Activated CD4-positive, alpha-beta T cell treated with anti-CD3 and anti-CD28 coated beads for 1 hour (primary cell): Measurements from ENCODE around the gene SHISA6.

Experiments
- DNase-seq: peaks from one replicate; pipeline ENCODE4 v3.0.0-alpha.2; 2020

SHISA6 gene

DNA sequence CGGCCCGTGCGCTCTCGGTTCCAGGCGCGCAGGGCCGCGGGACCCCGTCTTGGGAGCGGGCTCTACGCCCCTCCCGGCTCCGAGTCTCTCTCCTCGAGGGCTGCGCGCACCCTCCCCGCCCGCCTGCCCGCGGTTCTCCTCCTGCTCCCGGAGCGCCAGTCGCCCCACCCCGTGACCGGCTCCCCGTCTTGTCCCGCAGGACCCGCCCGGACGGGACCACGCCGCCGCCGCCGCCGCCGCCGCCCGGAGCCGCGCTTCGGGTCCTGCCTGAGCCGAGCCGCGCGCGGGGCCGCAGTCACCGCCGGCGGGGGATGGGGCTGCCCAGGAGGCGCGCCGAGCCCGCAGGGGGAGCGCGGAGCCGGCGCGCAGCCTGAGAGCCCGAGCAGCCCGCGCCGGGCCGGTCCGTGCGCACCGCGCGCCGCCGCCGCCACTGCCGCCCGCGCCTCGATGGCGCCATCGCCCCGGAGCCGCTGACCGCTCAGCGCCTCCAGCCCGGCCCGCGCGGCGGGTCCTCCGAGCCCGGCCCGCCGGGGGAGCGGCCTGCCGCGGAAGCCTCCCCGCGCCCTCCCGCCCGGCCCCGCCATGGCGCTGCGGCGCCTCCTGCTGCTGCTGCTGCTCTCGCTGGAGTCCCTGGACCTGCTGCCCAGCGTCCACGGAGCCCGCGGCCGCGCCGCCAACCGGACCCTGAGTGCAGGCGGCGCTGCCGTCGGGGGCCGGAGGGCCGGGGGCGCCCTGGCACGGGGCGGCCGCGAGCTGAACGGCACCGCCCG lies at the start of gene SHISA6:
SHISA6 (plus strand) TSS at position 373 of the 770 bp plus-strand sequence.
- DNase-seq: no peak

DNA sequence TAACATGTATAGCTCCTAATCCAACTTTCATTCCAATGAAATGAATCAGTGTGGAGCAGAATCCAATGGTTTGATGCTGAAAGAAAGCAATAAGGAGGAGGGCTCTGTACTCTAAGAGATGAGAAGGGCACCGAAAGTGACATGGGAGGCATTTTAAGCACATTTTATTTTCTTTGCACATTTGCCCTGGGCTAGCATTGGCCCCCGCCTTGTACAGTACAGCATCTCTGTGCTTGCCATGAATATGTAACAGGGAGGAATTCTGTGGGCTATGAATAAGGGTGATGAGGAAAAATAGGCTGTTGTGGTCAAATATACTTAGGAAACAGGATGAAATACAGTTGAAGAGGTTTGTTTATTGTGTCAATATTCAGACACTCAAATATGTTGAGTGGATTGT lies 45.2 kb upstream of the SHISA6 start:
- DNase-seq: no peak

- no peak for DNase-seq
Measured at GRCh38 chr17:11204991-11205390, 36.0 kb upstream of the SHISA6 start.

- no peak for DNase-seq
Measured at GRCh38 chr17:11205659-11206058, 35.4 kb upstream of the SHISA6 start.

DNA sequence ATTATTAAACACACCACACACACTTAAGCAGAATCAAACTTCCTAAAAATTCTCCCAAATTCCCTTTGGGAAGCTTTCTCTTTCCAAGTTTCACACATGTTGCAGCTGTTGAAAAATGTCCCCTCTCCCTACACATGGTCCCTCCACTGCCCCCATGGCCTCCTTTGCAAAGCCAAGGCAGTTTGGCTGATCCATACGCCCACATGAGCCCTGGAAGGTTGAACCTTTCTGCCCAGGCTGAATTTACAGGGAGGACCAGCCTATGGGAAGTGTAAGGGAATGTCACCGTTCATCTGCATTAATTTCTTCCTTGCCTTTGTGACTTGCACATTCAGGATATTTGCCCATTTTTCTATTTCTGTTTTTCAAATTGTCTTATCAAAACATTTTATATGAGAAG lies 31.1 kb upstream of the SHISA6 start:
- DNase-seq: no peak

GRCh38 chr17:11212792-11213191 lies 28.2 kb upstream of the SHISA6 start:
- no peak for DNase-seq

DNA sequence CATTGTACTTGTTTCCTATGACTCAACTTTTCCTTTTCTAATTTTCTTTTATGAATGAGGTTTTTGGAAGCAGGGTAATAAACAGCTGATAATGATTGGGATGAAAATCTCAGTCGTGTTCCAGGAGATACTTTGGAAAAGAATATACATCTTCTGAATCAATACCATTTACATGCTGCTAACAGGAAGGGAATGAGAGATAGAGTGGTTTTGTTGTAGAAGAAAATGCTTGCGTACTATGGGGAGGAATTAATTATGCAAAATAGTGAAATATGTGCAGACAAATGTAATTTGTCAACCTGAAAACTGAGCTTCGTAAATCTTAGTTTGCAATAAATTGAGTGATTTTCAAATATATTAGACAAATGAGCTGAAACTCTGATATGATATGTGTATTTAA lies 24.0 kb upstream of the SHISA6 start:
- DNase-seq: no peak

- DNase-seq: no peak
Measured at GRCh38 chr17:11221196-11221595, 19.8 kb upstream of the SHISA6 start.

GRCh38 chr17:11221721-11222120 lies 19.3 kb upstream of the SHISA6 start:
- DNase-seq: no peak

DNA sequence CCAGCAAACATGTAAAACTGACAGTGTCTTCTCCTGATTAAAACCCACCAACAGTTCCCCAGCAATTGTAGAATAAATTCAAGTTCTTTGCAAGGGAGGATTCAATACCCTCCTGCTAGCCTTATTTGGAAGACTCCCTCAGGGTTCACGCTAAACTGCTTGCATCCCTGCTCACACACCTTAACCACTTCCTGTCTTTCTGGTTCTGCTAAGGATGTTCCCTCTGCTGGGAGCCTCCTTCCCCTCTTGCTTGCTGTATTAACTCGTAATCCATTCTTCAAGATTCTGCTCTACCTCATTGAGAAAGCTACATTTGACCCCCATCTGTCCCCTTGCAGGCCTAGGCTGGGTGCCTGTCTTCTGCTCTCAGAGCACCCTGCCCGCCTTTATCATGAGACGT lies 2.3 kb upstream of the SHISA6 start:
- no peak for DNase-seq

GRCh38 chr17:11239379-11239970 lies 1.5 kb upstream of the SHISA6 start:
- no peak for DNase-seq

GRCh38 chr17:11240041-11240840 lies 772 bp upstream of the SHISA6 start:
- no peak for DNase-seq

GRCh38 chr17:11241611-11242226 lies 706 bp downstream of the SHISA6 start:
- DNase-seq: no peak

DNA sequence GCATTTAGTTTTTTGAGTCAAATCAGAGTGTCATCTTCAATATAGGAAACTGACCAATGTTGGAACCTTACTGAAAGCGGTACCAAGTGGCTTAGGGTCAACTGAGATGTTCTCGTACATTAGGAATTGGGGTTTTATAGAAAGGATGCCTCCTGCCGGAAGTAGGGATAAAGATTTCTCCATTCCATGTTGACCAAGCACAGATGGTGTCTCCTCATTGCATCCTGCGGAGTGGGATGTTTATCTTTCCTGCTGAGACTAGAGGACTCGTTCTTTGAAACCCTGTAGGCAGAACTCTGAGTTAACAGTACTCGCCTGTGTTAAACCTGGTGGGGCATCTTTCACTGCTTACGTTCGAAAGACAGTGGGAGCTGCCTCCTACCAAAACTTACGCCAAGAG lies 1.4 kb downstream of the SHISA6 start:
- no peak for DNase-seq

GRCh38 chr17:11244776-11245175 lies 3.8 kb downstream of the SHISA6 start:
- no peak for DNase-seq

- DNase-seq: no peak
Measured at GRCh38 chr17:11245187-11245586, 4.2 kb downstream of the SHISA6 start.

DNA sequence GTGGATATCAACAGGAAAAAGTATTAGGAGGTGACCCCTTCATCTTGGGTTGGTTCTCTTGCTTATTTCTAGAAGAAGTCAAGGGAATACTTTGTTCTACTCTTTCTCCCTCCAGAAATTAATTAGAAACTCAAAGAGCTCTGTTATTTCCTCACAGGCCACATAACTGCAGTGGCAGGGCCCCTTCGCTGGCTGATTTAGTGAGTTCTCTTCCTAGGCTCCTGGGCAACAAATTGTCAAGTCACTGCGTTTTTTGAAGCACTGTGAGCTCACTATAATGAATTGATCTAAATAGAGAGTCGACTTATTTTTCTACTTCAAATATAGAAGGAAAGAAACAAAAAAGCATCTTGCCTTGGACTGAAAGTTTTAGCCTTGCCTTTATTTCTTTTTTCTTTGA lies 4.8 kb downstream of the SHISA6 start:
- DNase-seq: no peak

GRCh38 chr17:11250161-11250560 lies 9.1 kb downstream of the SHISA6 start:
- no peak for DNase-seq

DNA sequence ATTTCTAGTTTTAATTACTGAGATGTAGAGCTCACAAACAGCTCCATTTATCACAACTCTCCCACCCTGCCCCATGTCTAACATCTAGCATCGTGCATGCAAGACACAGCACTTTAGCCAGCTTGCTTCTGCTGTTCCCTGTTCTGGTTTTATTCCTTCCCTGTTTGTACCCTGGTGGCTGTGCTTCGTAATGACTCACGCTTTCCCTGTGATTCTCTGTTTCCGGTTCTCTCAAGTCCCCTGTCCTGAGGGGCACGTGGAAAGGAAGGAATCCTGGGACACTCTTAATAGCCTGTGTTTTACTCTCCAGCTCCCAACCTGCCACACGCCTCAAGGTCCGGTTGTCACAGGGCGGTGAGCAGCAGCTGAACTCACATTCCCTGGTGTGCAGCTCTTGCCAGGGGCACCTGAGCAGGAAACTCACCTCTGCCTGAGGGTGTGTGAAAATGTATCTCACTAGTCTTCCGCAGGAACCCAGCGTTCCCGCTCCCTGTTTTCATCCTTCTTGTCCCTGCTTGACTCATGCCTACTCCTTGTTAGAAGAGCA lies 10.6 kb downstream of the SHISA6 start:
- no peak for DNase-seq

GRCh38 chr17:11252146-11252545 lies 11.1 kb downstream of the SHISA6 start:
- no peak for DNase-seq

DNA sequence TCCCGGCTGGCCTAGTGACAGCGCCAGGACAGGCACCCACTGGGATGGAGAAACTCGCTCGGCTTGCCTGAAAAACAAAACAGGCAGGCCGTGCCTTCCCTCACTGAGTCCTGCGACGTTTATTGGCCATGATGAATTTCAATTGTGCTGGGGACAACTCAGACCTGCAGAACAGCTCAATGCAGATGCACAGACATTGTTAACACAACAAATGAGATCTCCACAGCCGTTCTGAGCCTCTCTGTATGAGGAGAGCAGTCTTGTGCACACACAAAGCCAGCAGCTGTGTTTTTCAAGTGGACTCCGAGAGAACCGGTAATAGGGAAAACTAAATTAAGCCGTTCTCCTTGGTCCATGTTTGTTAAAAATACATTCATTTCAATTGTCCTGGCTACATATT lies 15.9 kb downstream of the SHISA6 start:
- no peak for DNase-seq

GRCh38 chr17:11264183-11264871 lies 23.3 kb downstream of the SHISA6 start:
- DNase-seq: no peak
